ENCODE data around the gene CTDSPL.
"Not testable (repeated sequence)": the region's sequence is repeated elsewhere in the genome, so short reads cannot be mapped to it uniquely, and the experiment has no call there.

CTDSPL gene

GRCh38 chr3:37987751-37988179 is 126.1 kb downstream of the CTDSPL start:
- no peak overlapping the region for H2AK5ac ChIP-seq (ENCODE audit: low read length, severe bottlenecking)
- 83% methylated on average over 7 of the region's 7 CpGs for WGBS

DNA sequence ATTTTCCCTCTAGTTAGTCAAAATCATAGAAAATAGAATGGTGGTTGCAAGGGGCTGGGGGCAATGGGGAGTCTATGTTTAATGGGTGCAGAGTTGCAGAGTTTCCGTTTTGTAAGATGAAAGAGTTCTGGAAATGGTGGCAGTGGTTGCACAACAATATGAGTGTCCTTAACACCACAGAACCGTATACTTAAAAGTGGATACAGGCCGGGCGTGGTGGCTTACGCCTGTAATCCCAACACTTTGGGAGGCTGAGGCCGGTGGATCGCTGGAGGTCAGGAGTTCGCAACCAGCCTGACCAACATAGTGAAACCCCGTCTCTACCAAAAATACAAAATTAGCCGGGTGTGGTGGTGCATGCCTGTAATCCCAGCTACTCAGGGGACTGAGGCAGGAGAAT is 126.7 kb downstream of the CTDSPL start:
- not testable (repeated sequence) for H3K4ac ChIP-seq (ENCODE audit: low read depth in 1 of 2, low read length in 2 of 2); H3K4me2 ChIP-seq (ENCODE audit: low read length, poor library complexity, severe bottlenecking); H3K9me3 ChIP-seq (ENCODE audit: control insufficient read depth, low read length); H2BK12ac ChIP-seq (ENCODE audit: low read length in 2 of 2); H2BK120ac ChIP-seq (ENCODE audit: low read depth, low read length); H4K91ac ChIP-seq (ENCODE audit: low read length); H3K27ac ChIP-seq (ENCODE audit: low read length, poor library complexity, severe bottlenecking); H3K18ac ChIP-seq (ENCODE audit: low read depth in 1 of 2, low read length in 2 of 2); H3K4me3 ChIP-seq (ENCODE audit: insufficient read depth in 1 of 2, low read depth in 1 of 2, low read length in 2 of 2); DNase-seq; H3K14ac ChIP-seq (ENCODE audit: low read length in 2 of 2); H3K9ac ChIP-seq (ENCODE audit: low read length); H2AK5ac ChIP-seq (ENCODE audit: low read length, severe bottlenecking); H2BK5ac ChIP-seq (ENCODE audit: low read depth, low read length, poor library complexity, severe bottlenecking); H2BK15ac ChIP-seq (ENCODE audit: low read depth, poor library complexity, severe bottlenecking); H2AFZ ChIP-seq (ENCODE audit: low read depth, low read length); H4K8ac ChIP-seq (ENCODE audit: low read length); H3K23ac ChIP-seq (ENCODE audit: low read length in 2 of 2); H3K79me1 ChIP-seq (replicated peaks; ENCODE audit: low read length, poor library complexity, severe bottlenecking); H3K4me1 ChIP-seq (ENCODE audit: control insufficient read depth, insufficient read depth, low read depth, low read length)
- peaks cover 0 to 24% of the 10 kb centered on the region in 2 experiments for H3K27me3 ChIP-seq (ENCODE audit: control insufficient read depth in 1 of 2, insufficient read depth in 1 of 2, low read length in 2 of 2)
- 97% methylated on average over 9 of the region's 10 CpGs for WGBS
- H3K36me3 ChIP-seq (ENCODE audit: control insufficient read depth in 1 of 2, insufficient read depth in 2 of 2, low read depth in 1 of 2, low read length in 2 of 2) = peaks cover 10 to 17% of the 10 kb centered on the region in 2 experiments

More at GRCh38 chr3:37987751-37988179, 126.1 kb downstream of the CTDSPL start:
- H3K79me1 ChIP-seq (replicated peaks; ENCODE audit: low read length, poor library complexity, severe bottlenecking) = no peaks in the 10 kb centered on the region
- H4K91ac ChIP-seq (ENCODE audit: low read length) = no peak overlapping the region
- no peak overlapping the region for H3K23ac ChIP-seq (ENCODE audit: low read length in 2 of 2)
- H3K4me1 ChIP-seq (ENCODE audit: control insufficient read depth, insufficient read depth, low read depth, low read length) = peaks cover 4% of the 10 kb centered on the region
- H3K27ac ChIP-seq (ENCODE audit: low read length, poor library complexity, severe bottlenecking) = no peak overlapping the region
- no peak overlapping the region for H3K4me3 ChIP-seq (ENCODE audit: insufficient read depth in 1 of 2, low read depth in 1 of 2, low read length in 2 of 2)
- H3K18ac ChIP-seq (ENCODE audit: low read depth in 1 of 2, low read length in 2 of 2) = no peak overlapping the region
- peaks cover 12 to 20% of the 10 kb centered on the region in 2 experiments for H3K36me3 ChIP-seq (ENCODE audit: control insufficient read depth in 1 of 2, insufficient read depth in 2 of 2, low read depth in 1 of 2, low read length in 2 of 2)
- H2AFZ ChIP-seq (ENCODE audit: low read depth, low read length) = no peak overlapping the region
- H2BK12ac ChIP-seq (ENCODE audit: low read length in 2 of 2) = no peak overlapping the region
- no peak overlapping the region for H3K14ac ChIP-seq (ENCODE audit: low read length in 2 of 2)
- peaks cover 0 to 24% of the 10 kb centered on the region in 2 experiments for H3K27me3 ChIP-seq (ENCODE audit: control insufficient read depth in 1 of 2, insufficient read depth in 1 of 2, low read length in 2 of 2)
- H2BK5ac ChIP-seq (ENCODE audit: low read depth, low read length, poor library complexity, severe bottlenecking) = no peak overlapping the region
- no peak overlapping the region for H4K8ac ChIP-seq (ENCODE audit: low read length)
- H2BK120ac ChIP-seq (ENCODE audit: low read depth, low read length) = no peak overlapping the region
- H2BK15ac ChIP-seq (ENCODE audit: low read depth, poor library complexity, severe bottlenecking) = no peak overlapping the region
- DNase-seq = peak; percentile 34
- H3K4ac ChIP-seq (ENCODE audit: low read depth in 1 of 2, low read length in 2 of 2) = no peak overlapping the region
- H3K9me3 ChIP-seq (ENCODE audit: control insufficient read depth, low read length) = no peaks in the 10 kb centered on the region
- H3K4me2 ChIP-seq (ENCODE audit: low read length, poor library complexity, severe bottlenecking) = no peak overlapping the region
- no peak overlapping the region for H3K9ac ChIP-seq (ENCODE audit: low read length)

DNA sequence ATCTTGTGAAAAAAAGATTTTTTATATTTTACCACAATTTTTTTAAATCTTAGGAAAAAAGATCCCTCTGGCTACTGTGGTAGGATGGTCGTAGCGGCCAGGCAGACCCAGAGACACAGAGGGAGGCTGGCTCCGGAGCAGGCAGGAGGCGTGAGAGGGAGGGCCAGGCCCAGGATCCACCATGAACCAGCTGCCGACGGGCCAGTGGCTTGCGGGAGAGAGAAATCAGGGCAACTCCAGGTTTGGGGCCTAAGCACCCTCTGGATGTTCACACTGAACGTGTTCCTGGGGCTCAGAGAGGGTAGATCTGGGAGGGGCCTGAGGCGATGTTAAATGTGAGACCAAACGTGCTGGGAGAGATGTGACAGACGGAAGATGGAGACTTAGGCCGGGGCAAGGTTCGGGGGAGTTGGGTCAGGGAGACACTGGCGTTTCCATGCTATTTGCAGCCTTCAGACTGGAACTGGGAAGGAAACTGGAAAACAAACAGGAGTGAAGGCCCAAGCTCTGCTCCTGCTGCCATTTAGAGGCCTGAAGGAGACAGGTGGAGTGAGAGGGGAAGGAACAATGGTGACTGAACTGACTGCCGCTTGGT is 127.3 kb downstream of the CTDSPL start:
- no peak overlapping the region for H2BK120ac ChIP-seq (ENCODE audit: low read depth, low read length)
- H3K4me3 ChIP-seq (ENCODE audit: insufficient read depth in 1 of 2, low read depth in 1 of 2, low read length in 2 of 2) = no peak overlapping the region
- 92% methylated on average over 15 of the region's 15 CpGs for WGBS
- no peak overlapping the region for H2BK15ac ChIP-seq (ENCODE audit: low read depth, poor library complexity, severe bottlenecking)
- H3K18ac ChIP-seq (ENCODE audit: low read depth in 1 of 2, low read length in 2 of 2) = no peak overlapping the region
- no peak overlapping the region for H3K9ac ChIP-seq (ENCODE audit: low read length)
- H3K27ac ChIP-seq (ENCODE audit: low read length, poor library complexity, severe bottlenecking) = no peak overlapping the region
- no peak overlapping the region for H4K91ac ChIP-seq (ENCODE audit: low read length)
- no peak overlapping the region for H2BK12ac ChIP-seq (ENCODE audit: low read length in 2 of 2)
- DNase-seq = no peak
- H3K4ac ChIP-seq (ENCODE audit: low read depth in 1 of 2, low read length in 2 of 2) = no peak overlapping the region
- H3K79me1 ChIP-seq (replicated peaks; ENCODE audit: low read length, poor library complexity, severe bottlenecking) = no peaks in the 10 kb centered on the region
- peaks cover 7% of the 10 kb centered on the region for H3K4me1 ChIP-seq (ENCODE audit: control insufficient read depth, insufficient read depth, low read depth, low read length)
- no peak overlapping the region for H2AFZ ChIP-seq (ENCODE audit: low read depth, low read length)
- no peak overlapping the region for H4K8ac ChIP-seq (ENCODE audit: low read length)
- H2AK5ac ChIP-seq (ENCODE audit: low read length, severe bottlenecking) = no peak overlapping the region
- no peak overlapping the region for H3K4me2 ChIP-seq (ENCODE audit: low read length, poor library complexity, severe bottlenecking)
- no peak overlapping the region for H3K23ac ChIP-seq (ENCODE audit: low read length in 2 of 2)
- H3K36me3 ChIP-seq (ENCODE audit: control insufficient read depth in 1 of 2, insufficient read depth in 2 of 2, low read depth in 1 of 2, low read length in 2 of 2) = peaks cover 10 to 16% of the 10 kb centered on the region in 2 experiments
- no peak overlapping the region for H2BK5ac ChIP-seq (ENCODE audit: low read depth, low read length, poor library complexity, severe bottlenecking)
- peaks cover 0 to 30% of the 10 kb centered on the region in 2 experiments for H3K27me3 ChIP-seq (ENCODE audit: control insufficient read depth in 1 of 2, insufficient read depth in 1 of 2, low read length in 2 of 2)
- no peaks in the 10 kb centered on the region for H3K9me3 ChIP-seq (ENCODE audit: control insufficient read depth, low read length)
- H3K14ac ChIP-seq (ENCODE audit: low read length in 2 of 2) = no peak overlapping the region

DNA sequence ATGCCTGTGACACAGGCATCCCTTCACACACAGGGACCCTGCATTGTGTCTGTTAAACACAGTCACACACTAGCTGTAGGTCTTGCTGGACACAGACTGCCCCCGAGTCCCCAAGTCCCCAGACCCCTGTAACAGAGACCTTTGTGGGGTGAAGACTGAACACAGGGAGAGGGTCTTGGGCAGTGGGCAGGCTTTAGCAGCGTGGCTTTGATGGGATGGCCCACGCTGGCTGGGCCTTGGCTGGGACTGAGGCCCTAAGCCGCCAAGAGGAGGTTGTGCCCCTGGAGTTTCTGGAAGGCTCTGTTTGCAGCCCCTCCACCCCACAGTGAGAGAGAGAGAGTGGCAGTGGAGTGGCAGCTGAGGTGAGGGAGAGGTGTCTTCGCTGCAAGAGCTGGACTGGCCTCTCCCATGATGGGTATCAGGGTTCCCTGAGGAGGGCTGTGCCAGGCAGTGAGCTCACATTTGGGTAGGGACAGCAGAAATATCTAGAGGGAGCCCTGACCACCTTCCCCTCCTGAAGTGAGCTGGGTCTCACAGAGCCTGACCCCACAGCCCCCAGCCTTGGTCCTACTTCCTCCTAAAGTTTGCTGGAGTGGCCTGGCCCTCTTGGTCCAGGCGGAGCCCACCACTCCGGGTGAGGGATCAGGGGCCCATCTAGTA is 128.3 kb downstream of the CTDSPL start:
- no peak overlapping the region for H3K27ac ChIP-seq (ENCODE audit: low read length, poor library complexity, severe bottlenecking)
- H3K9ac ChIP-seq (ENCODE audit: low read length) = no peak overlapping the region
- H3K9me3 ChIP-seq (ENCODE audit: control insufficient read depth, low read length) = no peaks in the 10 kb centered on the region
- no peak overlapping the region for H2BK5ac ChIP-seq (ENCODE audit: low read depth, low read length, poor library complexity, severe bottlenecking)
- H2AFZ ChIP-seq (ENCODE audit: low read depth, low read length) = no peak overlapping the region
- peak overlapping the region; percentile 12 for H4K91ac ChIP-seq (ENCODE audit: low read length)
- no peak overlapping the region for H2BK12ac ChIP-seq (ENCODE audit: low read length in 2 of 2)
- DNase-seq = no peak
- peaks cover 3 to 7% of the 10 kb centered on the region in 2 experiments for H3K36me3 ChIP-seq (ENCODE audit: control insufficient read depth in 1 of 2, insufficient read depth in 2 of 2, low read depth in 1 of 2, low read length in 2 of 2)
- WGBS = 90% methylated on average over 6 of the region's 7 CpGs
- no peak overlapping the region for H3K4me3 ChIP-seq (ENCODE audit: insufficient read depth in 1 of 2, low read depth in 1 of 2, low read length in 2 of 2)
- H3K4ac ChIP-seq (ENCODE audit: low read depth in 1 of 2, low read length in 2 of 2) = no peak overlapping the region
- H3K4me2 ChIP-seq (ENCODE audit: low read length, poor library complexity, severe bottlenecking) = no peak overlapping the region
- H3K23ac ChIP-seq (ENCODE audit: low read length in 2 of 2) = no peak overlapping the region
- peak overlapping the region in 1 of 2 experiments; percentile 18 for H3K14ac ChIP-seq (ENCODE audit: low read length in 2 of 2)
- no peaks in the 10 kb centered on the region for H3K79me1 ChIP-seq (replicated peaks; ENCODE audit: low read length, poor library complexity, severe bottlenecking)
- no peak overlapping the region for H2AK5ac ChIP-seq (ENCODE audit: low read length, severe bottlenecking)
- H3K4me1 ChIP-seq (ENCODE audit: control insufficient read depth, insufficient read depth, low read depth, low read length) = peaks cover 10% of the 10 kb centered on the region
- H4K8ac ChIP-seq (ENCODE audit: low read length) = peak overlapping the region; percentile 35
- H3K27me3 ChIP-seq (ENCODE audit: control insufficient read depth in 1 of 2, insufficient read depth in 1 of 2, low read length in 2 of 2) = peaks cover 0 to 31% of the 10 kb centered on the region in 2 experiments
- no peak overlapping the region for H2BK120ac ChIP-seq (ENCODE audit: low read depth, low read length)
- no peak overlapping the region for H2BK15ac ChIP-seq (ENCODE audit: low read depth, poor library complexity, severe bottlenecking)
- H3K18ac ChIP-seq (ENCODE audit: low read depth in 1 of 2, low read length in 2 of 2) = no peak overlapping the region
